T follicular helper cell (primary cell): ENCODE results near the gene NR3C1.
A peak's percentile ranks its signal among the peaks of the same experiment; 100 is the strongest.

Source experiments
- DNase-seq: peaks from one replicate; pipeline ENCODE4 v3.0.0-alpha.2; 2020; ENCODE audit warnings: low read depth

Gene NR3C1

GRCh38 chr5:143426437-143426991, 23.0 kb upstream of the NR3C1 start:
- DNase-seq = no peak

- DNase-seq = no peak
Measured at GRCh38 chr5:143425835-143426234, 22.3 kb upstream of the NR3C1 start.

- DNase-seq = no peak
Measured at GRCh38 chr5:143418140-143418866, 14.8 kb upstream of the NR3C1 start.

- no peak for DNase-seq
Measured at GRCh38 chr5:143417503-143418139, 14.1 kb upstream of the NR3C1 start.

- DNase-seq = no peak
Measured at GRCh38 chr5:143416411-143416810, 12.9 kb upstream of the NR3C1 start.

- DNase-seq = no peak
Measured at GRCh38 chr5:143413958-143414669, 10.6 kb upstream of the NR3C1 start.

- DNase-seq = no peak
Measured at GRCh38 chr5:143412661-143413342, 9.3 kb upstream of the NR3C1 start.

- no peak for DNase-seq
Measured at GRCh38 chr5:143409926-143410325, 6.4 kb upstream of the NR3C1 start.

GRCh38 chr5:143406408-143406807, 2.9 kb upstream of the NR3C1 start:
- DNase-seq = no peak

GRCh38 chr5:143405849-143406098, 2.3 kb upstream of the NR3C1 start:
- no peak for DNase-seq

- peak; percentile 86 for DNase-seq
Measured at GRCh38 chr5:143405063-143405848, 1.8 kb upstream of the NR3C1 start.

- DNase-seq = peak; percentile 75
Measured at GRCh38 chr5:143404416-143405062, 1.1 kb upstream of the NR3C1 start.

- DNase-seq = no peak
Measured at GRCh38 chr5:143403334-143403592, 223 bp downstream of the NR3C1 start.

GRCh38 chr5:143402553-143403333, 743 bp downstream of the NR3C1 start:
- DNase-seq = peak; percentile 44

- DNase-seq = no peak
Measured at GRCh38 chr5:143402017-143402552, 1.4 kb downstream of the NR3C1 start.

- no peak for DNase-seq
Measured at GRCh38 chr5:143401227-143402016, 2.1 kb downstream of the NR3C1 start.

- no peak for DNase-seq
Measured at GRCh38 chr5:143400541-143401226, 2.8 kb downstream of the NR3C1 start.

- no peak for DNase-seq
Measured at GRCh38 chr5:143399616-143400540, 3.6 kb downstream of the NR3C1 start.
